DND-41 (cell line): ENCODE measurements around the gene TTC4.

Experiments
- EZH2 ChIP-seq: IDR thresholded peaks from 3 replicates; pipeline ENCODE4 v1.6.1; 2012; ENCODE audit warnings: borderline replicate concordance, low read depth, mild to moderate bottlenecking, moderate library complexity, low read length, inconsistent platforms; ENCODE audit not compliant: severe bottlenecking
- TF ChIP-seq, protein P1 (sequence below): IDR thresholded peaks from 2 replicates; pipeline ENCODE4 v1.5.1; 2012; ENCODE audit warnings: borderline replicate concordance, low read length, moderate library complexity, mild to moderate bottlenecking; ENCODE audit not compliant: poor library complexity, severe bottlenecking; ENCODE audit errors: extremely low read depth

DNA sequence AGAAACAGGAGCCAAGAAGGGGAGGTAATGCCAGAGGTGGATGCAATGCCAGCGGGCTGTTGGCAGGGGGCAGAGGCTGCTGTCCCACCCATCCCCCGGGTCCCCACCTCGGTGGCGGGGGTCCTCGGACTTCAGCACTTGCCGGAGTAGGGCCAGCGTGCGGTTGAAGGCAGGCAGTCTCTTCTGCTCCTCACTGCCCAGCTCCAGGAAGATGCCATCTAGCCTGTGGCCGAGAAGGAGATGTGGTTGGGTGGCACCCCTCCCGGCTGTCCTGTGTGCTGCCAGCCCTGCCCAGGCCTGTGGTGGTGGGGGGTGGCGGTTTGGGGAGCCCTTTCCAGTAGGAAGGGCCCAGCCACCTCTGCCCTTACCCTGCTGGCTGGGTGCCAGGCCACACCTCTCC is 71.9 kb downstream of the TTC4 start:
- TF ChIP-seq, protein P1, sequence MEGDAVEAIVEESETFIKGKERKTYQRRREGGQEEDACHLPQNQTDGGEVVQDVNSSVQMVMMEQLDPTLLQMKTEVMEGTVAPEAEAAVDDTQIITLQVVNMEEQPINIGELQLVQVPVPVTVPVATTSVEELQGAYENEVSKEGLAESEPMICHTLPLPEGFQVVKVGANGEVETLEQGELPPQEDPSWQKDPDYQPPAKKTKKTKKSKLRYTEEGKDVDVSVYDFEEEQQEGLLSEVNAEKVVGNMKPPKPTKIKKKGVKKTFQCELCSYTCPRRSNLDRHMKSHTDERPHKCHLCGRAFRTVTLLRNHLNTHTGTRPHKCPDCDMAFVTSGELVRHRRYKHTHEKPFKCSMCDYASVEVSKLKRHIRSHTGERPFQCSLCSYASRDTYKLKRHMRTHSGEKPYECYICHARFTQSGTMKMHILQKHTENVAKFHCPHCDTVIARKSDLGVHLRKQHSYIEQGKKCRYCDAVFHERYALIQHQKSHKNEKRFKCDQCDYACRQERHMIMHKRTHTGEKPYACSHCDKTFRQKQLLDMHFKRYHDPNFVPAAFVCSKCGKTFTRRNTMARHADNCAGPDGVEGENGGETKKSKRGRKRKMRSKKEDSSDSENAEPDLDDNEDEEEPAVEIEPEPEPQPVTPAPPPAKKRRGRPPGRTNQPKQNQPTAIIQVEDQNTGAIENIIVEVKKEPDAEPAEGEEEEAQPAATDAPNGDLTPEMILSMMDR, result no peak
- no peak for TF ChIP-seq EZH2
